ENCODE measurements around the gene HMGCR.
A peak's percentile ranks its signal among the peaks of the same experiment; 100 is the strongest.

HMGCR gene

DNA sequence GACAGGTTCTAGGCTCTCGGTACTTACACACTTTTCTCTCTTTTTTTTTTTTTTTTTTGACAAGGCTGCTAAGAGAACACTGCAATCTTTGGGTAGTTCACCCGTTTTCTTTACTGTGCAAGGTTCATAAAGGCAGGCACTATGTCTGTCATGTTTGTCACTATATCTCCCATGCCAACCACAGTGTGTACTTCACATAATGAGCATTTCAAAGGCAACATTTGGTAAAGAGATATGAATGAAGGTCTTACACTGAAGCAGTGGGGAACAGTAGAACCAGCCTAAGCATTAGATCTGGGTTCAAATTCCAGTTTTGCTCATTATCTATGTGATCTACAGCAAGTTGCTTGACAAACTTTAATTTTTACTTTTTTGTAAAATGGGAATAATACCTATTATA lies 1.5 kb upstream of the HMGCR start:
- Histone ChIP-seq H3K27me3 (ENCODE audit: insufficient read depth, poor library complexity, severe bottlenecking) (no peaks in the 10 kb centered on the region), H3K4me3 (replicated peaks; ENCODE audit: insufficient read depth, low read length) (no peak overlapping the region), H3K27ac (replicated peaks) (no peak overlapping the region)
- TF ChIP-seq, protein P1, sequence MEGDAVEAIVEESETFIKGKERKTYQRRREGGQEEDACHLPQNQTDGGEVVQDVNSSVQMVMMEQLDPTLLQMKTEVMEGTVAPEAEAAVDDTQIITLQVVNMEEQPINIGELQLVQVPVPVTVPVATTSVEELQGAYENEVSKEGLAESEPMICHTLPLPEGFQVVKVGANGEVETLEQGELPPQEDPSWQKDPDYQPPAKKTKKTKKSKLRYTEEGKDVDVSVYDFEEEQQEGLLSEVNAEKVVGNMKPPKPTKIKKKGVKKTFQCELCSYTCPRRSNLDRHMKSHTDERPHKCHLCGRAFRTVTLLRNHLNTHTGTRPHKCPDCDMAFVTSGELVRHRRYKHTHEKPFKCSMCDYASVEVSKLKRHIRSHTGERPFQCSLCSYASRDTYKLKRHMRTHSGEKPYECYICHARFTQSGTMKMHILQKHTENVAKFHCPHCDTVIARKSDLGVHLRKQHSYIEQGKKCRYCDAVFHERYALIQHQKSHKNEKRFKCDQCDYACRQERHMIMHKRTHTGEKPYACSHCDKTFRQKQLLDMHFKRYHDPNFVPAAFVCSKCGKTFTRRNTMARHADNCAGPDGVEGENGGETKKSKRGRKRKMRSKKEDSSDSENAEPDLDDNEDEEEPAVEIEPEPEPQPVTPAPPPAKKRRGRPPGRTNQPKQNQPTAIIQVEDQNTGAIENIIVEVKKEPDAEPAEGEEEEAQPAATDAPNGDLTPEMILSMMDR (IDR thresholded peaks at IDR 0.05; ENCODE audit: insufficient read depth, low read length): no peak
- TF ChIP-seq, protein P2, sequence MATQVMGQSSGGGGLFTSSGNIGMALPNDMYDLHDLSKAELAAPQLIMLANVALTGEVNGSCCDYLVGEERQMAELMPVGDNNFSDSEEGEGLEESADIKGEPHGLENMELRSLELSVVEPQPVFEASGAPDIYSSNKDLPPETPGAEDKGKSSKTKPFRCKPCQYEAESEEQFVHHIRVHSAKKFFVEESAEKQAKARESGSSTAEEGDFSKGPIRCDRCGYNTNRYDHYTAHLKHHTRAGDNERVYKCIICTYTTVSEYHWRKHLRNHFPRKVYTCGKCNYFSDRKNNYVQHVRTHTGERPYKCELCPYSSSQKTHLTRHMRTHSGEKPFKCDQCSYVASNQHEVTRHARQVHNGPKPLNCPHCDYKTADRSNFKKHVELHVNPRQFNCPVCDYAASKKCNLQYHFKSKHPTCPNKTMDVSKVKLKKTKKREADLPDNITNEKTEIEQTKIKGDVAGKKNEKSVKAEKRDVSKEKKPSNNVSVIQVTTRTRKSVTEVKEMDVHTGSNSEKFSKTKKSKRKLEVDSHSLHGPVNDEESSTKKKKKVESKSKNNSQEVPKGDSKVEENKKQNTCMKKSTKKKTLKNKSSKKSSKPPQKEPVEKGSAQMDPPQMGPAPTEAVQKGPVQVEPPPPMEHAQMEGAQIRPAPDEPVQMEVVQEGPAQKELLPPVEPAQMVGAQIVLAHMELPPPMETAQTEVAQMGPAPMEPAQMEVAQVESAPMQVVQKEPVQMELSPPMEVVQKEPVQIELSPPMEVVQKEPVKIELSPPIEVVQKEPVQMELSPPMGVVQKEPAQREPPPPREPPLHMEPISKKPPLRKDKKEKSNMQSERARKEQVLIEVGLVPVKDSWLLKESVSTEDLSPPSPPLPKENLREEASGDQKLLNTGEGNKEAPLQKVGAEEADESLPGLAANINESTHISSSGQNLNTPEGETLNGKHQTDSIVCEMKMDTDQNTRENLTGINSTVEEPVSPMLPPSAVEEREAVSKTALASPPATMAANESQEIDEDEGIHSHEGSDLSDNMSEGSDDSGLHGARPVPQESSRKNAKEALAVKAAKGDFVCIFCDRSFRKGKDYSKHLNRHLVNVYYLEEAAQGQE (IDR thresholded peaks at IDR 0.05; ENCODE audit: insufficient replicate concordance, low read depth): no peak
- TF ChIP-seq POLR2AphosphoS5 (IDR thresholded peaks at IDR 0.05; ENCODE audit: low read depth) (no peak), GABPA (IDR thresholded peaks at IDR 0.05; ENCODE audit: low read depth) (no peak), SPI1 (IDR thresholded peaks at IDR 0.05; ENCODE audit: borderline replicate concordance, low read depth) (no peak)
- DNase-seq (ENCODE audit: low read depth in 1 of 2, low spot score in 1 of 2): no peak

DNA sequence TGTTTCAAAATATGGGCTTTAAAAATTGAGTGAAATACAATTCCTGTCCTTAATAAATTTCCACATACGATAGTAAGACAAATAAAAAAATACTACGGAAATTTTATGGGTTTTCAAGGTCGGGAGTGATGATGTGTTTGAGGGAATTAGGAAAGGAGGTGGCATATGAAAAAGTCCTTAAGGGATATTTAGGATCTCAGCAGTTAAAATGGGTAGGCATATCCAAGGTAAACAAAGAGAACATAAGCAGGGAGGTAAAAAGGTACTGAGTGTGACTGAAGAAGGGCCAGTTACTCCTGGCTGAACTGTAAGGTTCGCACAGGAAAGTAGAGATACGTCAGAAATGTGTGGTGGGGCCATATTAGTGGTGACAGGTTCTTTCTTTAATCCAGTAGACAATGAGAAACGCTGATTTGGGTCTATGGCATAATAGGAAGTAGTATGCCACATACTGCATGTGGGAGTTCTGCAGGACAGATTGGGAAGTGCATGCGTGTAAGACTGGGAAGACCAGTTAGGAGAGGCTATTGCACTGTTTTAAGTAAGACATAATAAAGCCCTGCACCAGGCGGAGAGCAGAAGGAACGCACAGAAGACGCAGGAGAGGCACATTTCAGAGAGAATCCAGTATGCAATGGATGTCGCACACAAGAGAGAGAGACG lies 937 bp upstream of the HMGCR start:
- no peak for DNase-seq (ENCODE audit: low read depth in 1 of 2, low spot score in 1 of 2)
- Histone ChIP-seq H3K4me3 (replicated peaks; ENCODE audit: insufficient read depth, low read length) (peak overlapping the region; percentile 71), H3K27me3 (ENCODE audit: insufficient read depth, poor library complexity, severe bottlenecking) (no peaks in the 10 kb centered on the region), H3K27ac (replicated peaks) (peak overlapping the region; percentile 71)
- TF ChIP-seq, protein P2 (IDR thresholded peaks at IDR 0.05; ENCODE audit: insufficient replicate concordance, low read depth): no peak
- TF ChIP-seq GABPA (IDR thresholded peaks at IDR 0.05; ENCODE audit: low read depth) (no peak), POLR2AphosphoS5 (IDR thresholded peaks at IDR 0.05; ENCODE audit: low read depth) (no peak), SPI1 (IDR thresholded peaks at IDR 0.05; ENCODE audit: borderline replicate concordance, low read depth) (no peak)
- TF ChIP-seq, protein P1 (IDR thresholded peaks at IDR 0.05; ENCODE audit: insufficient read depth, low read length): no peak

DNA sequence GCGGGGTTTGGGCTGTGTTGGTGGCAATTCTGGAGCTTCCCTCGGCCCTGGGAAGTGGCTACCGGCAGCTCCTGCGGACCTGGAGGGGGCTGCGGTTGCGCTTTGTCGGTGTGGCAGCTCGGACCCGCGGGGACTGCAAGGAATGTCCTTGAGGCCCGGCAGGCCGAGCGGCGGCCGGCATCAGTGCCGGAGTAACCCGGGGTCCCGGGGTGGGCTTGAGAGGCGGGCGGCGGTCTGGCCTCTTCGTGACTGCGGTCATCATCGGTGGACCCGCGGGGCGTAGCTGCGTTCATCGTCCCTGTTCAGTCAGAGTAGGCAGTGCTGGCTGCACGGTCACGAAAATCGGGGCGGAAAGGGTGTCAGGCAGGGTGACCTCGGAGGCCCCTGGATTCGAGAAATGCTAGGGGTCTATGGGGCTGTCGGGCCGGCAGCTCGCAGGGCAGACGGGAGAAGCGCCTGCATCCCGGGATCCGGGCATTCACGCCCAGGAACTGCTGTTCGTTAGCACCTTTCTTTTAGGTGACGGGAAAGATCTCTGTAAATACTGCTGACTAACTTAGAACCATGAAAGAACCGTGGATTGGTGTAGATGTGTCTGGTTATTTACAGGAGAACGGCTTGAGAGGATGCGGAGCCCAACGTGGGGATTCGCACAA lies 474 bp downstream of the HMGCR start:
- Histone ChIP-seq H3K4me3 (replicated peaks; ENCODE audit: insufficient read depth, low read length) (peak overlapping the region; percentile 71), H3K27ac (replicated peaks) (peak overlapping the region; percentile 71), H3K27me3 (ENCODE audit: insufficient read depth, poor library complexity, severe bottlenecking) (no peaks in the 10 kb centered on the region)
- no peak for DNase-seq (ENCODE audit: low read depth in 1 of 2, low spot score in 1 of 2)
- 0 out of 2 replicates have a peak, but pooled peaks have one; percentile 4 for TF ChIP-seq POLR2AphosphoS5 (IDR thresholded peaks at IDR 0.05; ENCODE audit: low read depth)
- TF ChIP-seq, protein P2 (IDR thresholded peaks at IDR 0.05; ENCODE audit: insufficient replicate concordance, low read depth): no peak
